ENCODE results near the gene MAU2.

Gene MAU2

DNA sequence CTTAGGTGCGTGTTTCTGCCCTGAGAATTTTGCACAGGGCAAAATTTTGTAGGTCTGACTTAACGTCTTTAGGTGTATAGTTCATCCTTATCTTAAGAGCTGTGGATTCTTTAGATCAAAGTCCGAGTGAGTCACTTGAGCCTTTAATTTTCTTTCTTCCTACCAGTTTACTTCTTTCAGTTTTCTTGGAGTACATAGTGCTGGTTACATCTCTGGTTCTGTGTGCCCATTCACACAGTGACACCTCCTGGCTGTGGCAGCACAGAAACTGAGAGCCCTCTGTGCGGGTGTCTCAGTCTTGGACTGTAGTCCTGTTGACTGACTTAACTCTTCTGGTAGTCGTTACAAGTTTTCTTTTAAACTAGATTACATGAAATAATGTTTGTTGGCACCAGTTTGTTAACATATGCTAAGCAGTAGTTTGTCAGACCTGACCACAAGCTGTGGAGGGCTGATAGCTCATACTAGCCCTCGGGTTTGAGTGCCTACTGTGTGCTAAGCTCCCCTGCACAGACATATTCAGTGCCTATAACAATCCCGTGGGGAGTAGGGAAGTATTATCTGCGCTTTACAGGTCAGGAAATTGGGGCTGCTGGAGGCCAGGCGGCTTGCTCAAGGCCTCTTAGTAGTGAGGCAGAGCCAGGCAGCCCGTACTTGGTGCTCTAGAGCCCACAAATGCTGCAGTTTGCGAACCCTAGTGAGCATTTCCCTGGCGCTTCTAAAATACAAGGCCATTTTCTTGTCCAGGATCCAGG, 86.4 kb downstream of the MAU2 start:
- H3K4me2 ChIP-seq (ENCODE audit: low read length): peak overlapping the region; percentile 92
- TF ChIP-seq, protein P1, sequence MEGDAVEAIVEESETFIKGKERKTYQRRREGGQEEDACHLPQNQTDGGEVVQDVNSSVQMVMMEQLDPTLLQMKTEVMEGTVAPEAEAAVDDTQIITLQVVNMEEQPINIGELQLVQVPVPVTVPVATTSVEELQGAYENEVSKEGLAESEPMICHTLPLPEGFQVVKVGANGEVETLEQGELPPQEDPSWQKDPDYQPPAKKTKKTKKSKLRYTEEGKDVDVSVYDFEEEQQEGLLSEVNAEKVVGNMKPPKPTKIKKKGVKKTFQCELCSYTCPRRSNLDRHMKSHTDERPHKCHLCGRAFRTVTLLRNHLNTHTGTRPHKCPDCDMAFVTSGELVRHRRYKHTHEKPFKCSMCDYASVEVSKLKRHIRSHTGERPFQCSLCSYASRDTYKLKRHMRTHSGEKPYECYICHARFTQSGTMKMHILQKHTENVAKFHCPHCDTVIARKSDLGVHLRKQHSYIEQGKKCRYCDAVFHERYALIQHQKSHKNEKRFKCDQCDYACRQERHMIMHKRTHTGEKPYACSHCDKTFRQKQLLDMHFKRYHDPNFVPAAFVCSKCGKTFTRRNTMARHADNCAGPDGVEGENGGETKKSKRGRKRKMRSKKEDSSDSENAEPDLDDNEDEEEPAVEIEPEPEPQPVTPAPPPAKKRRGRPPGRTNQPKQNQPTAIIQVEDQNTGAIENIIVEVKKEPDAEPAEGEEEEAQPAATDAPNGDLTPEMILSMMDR (IDR thresholded peaks at IDR 0.05): peak; percentile 15
- peak overlapping the region; percentile 75 for H3K4me3 ChIP-seq (ENCODE audit: low read depth, low read length)
- no peaks in the 10 kb centered on the region for H3K27me3 ChIP-seq (ENCODE audit: control insufficient read depth, insufficient read depth, low read length)
- H3K9me3 ChIP-seq (ENCODE audit: control insufficient read depth, low read length): no peaks in the 10 kb centered on the region
- H2AFZ ChIP-seq: no peak overlapping the region
- peaks cover 39% of the 10 kb centered on the region for H3K79me2 ChIP-seq
- H3K9ac ChIP-seq: no peak overlapping the region
- peaks cover 21% of the 10 kb centered on the region for H3K4me1 ChIP-seq
- peak overlapping the region; percentile 59 for H3K27ac ChIP-seq
- H3K36me3 ChIP-seq (ENCODE audit: control insufficient read depth, insufficient read depth, low read length): no peaks in the 10 kb centered on the region

DNA sequence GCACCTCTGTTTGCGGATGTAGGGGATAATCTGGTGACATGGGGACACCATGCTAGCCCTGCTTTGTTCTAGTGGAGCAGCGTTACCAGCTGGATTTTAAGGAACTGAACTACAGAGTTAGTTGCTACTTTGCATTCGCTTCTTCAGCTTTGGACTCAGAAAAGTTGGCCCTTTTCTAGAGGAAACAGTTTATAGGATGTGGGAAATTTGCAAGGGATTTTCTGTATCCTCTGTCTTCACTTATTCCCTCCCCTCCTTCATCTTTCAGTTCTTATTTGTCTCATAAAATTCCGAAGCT, 87.0 kb downstream of the MAU2 start:
- Histone ChIP-seq H3K9ac (no peak overlapping the region), H2AFZ (no peak overlapping the region), H3K36me3 (ENCODE audit: control insufficient read depth, insufficient read depth, low read length) (no peaks in the 10 kb centered on the region), H3K9me3 (ENCODE audit: control insufficient read depth, low read length) (no peaks in the 10 kb centered on the region), H3K27me3 (ENCODE audit: control insufficient read depth, insufficient read depth, low read length) (no peaks in the 10 kb centered on the region), H3K4me3 (ENCODE audit: low read depth, low read length) (peak overlapping the region; percentile 5), H3K27ac (no peak overlapping the region), H3K79me2 (peaks cover 43% of the 10 kb centered on the region), H3K4me1 (peaks cover 21% of the 10 kb centered on the region), H3K4me2 (ENCODE audit: low read length) (peak overlapping the region; percentile 92)
- TF ChIP-seq, protein P1 (IDR thresholded peaks at IDR 0.05): no peak
